Effector memory CD8-positive, alpha-beta T cell (primary cell): ENCODE measurements around the gene DOK3.

Experiments used
- ATAC-seq: fragments of 150-1000 bp; cut with Tn5 transposase; replicated peaks from 2 replicates; pipeline ENCODE4 v1.10.0; 2021; ENCODE audit warnings: mild to moderate bottlenecking, moderate library complexity
- DNase-seq, 3 experiments: peaks; one replicate each; pipeline ENCODE4 v3.0.0; 2021
- H3K27ac Mint-ChIP-seq, 2 donors: one replicate each; pipeline ENCODE4 v1.8.0; 2022; ENCODE audit warnings: mild to moderate bottlenecking in 2 of 2, mixed read lengths in 2 of 2, moderate library complexity in 2 of 2
- H3K27me3 Mint-ChIP-seq, 2 donors: one replicate each; pipeline ENCODE4 v1.8.0; 2022; ENCODE audit warnings: mixed read lengths in 2 of 2
- H3K36me3 Mint-ChIP-seq: one replicate; pipeline ENCODE4 v1.8.0; 2022; ENCODE audit warnings: mild to moderate bottlenecking, moderate library complexity, mixed read lengths; ENCODE audit not compliant: insufficient read depth
- H3K4me1 Mint-ChIP-seq, 2 donors: one replicate each; pipeline ENCODE4 v1.8.0; 2022; ENCODE audit warnings: low read depth in 2 of 2, mixed read lengths in 2 of 2
- H3K4me3 Mint-ChIP-seq, 2 donors: one replicate each; pipeline ENCODE4 v1.8.0; 2022; ENCODE audit warnings: mild to moderate bottlenecking in 2 of 2, mixed read lengths in 2 of 2, moderate library complexity in 2 of 2
- H3K9me3 Mint-ChIP-seq, 2 donors: one replicate each; pipeline ENCODE4 v1.8.0; 2022; ENCODE audit warnings: mixed read lengths in 2 of 2

DOK3 gene

DNA sequence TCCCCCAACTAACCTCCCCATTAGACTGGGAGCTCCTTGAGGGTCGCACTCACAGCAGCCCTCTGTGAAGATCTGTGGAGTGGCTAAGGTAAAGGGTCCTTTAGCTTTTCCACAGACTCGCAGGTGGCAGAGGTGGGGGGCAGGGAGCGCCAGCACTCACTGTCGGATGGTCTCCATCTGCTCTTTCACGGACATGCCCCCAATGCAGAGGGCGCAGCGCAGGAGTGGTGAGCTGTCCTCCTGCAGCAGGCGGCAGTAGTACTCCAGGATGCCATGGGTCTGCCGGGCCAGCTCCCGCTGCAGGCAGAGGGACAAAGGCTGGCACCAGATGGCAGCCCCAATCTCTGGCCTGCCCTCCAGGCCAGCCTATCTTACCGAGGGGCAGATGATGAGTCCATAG is 4.9 kb upstream of the DOK3 start:
- DNase-seq, result no peak
- Mint-ChIP-seq H3K27ac (no peak overlapping the region), H3K9me3 (no peaks in the 10 kb centered on the region), H3K4me3 (no peak overlapping the region), H3K36me3 (peaks cover 37% of the 10 kb centered on the region), H3K4me1 (peaks cover 32 to 40% of the 10 kb centered on the region in 2 donors), H3K27me3 (no peaks in the 10 kb centered on the region)
- ATAC-seq, result no peak

DNA sequence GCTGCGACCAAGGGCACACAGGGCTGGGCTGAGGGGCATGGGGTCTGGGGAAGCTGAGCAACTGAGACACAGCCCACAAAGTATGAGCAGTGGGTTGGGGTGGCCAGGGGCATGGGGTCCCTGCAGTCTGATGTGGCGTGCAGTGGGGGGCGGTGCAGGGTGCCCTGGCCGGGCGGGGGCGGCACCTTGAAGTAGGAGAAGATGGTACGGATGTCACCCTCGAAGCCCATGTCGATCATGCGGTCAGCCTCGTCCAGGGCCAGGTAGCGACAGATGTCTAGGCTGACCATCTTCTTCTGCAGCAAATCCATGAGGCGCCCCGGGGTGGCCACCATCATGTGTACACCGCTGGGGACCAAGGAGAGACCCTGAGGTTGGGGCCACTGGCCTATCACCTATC is 3.9 kb upstream of the DOK3 start:
- Mint-ChIP-seq H3K27ac (no peak overlapping the region), H3K36me3 (peaks cover 35% of the 10 kb centered on the region), H3K4me3 (no peak overlapping the region), H3K9me3 (no peaks in the 10 kb centered on the region), H3K27me3 (no peaks in the 10 kb centered on the region), H3K4me1 (peaks cover 32 to 33% of the 10 kb centered on the region in 2 donors)
- no peak for DNase-seq
- ATAC-seq, result no peak

DNA sequence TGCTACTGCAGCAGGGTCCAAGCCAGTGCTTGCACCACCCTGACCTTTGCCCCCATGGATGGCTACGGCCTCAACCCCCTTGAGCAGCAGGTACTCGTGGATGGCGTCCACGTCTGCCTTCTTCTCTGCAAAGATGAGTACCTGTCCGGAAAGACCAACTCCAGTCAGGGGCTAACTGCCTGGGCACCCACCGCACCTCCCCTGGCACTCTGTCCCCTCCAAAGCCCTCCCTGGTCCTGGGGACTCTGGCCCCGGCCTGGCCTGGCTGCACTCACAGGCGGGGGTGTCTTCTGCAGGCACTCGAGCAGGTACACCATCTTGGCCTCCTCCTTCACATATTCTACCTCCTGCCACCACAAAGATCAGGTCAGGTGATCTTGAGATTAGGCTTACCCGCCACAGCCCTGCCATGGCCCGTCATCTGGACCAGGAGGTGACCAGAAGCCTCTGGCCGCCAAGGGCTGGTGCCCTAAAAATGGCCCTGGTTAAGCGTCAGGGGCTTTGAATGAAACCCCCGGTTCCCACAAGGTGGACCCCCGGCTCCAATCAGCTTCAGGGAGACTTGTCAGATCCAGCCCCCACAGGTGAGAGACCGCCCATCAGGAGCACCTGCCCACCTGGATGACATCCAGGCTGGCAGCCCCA is 3.2 kb upstream of the DOK3 start:
- H3K4me3 Mint-ChIP-seq, result no peak overlapping the region
- no peak for DNase-seq
- peaks cover 32 to 33% of the 10 kb centered on the region in 2 donors for H3K4me1 Mint-ChIP-seq
- no peaks in the 10 kb centered on the region for H3K9me3 Mint-ChIP-seq
- H3K27ac Mint-ChIP-seq, result no peak overlapping the region
- peaks cover 35% of the 10 kb centered on the region for H3K36me3 Mint-ChIP-seq
- no peak for ATAC-seq
- H3K27me3 Mint-ChIP-seq, result no peaks in the 10 kb centered on the region

DNA sequence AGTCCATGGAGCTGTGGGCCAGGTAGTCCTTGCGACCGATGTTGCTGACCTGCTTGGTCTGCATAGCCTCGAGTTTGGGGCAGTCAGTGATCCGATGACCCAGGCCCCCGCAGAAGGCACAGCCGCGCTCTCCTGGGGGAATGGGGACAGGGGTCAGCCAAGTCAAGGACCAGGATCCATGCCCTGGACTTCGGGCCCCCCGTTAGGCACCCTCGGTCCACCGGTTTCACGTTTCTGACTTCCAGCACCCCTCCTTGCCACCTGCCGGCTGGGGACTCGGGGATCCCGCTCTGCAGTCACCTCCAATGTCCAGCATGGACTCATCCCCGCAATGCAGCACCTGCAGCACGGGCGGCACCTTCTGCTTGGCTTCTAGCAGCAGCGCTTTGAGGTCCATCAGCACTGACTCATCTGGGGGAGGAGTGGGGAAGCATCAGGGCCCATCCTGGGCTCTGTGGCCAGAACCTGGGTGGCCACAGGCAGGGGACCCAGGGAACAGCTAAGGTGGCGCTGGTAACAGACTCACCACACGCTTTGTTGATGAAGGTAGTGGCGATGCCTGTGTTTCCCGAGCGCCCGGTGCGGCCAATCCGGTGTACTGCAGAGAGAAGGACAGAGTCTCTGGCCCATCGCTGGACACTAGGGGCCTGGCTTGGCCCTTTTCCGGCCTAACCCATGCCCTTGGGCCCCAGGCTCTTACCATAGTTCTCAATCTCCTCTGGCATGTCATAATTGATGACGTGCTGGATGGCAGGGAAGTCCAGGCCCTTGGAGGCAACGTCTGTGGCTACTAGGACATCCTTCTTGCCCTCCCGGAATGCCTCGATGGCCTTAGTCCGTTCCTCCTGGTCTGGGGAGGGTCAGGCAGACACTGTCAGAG is 2.4 kb upstream of the DOK3 start:
- Mint-ChIP-seq H3K36me3 (peaks cover 34% of the 10 kb centered on the region), H3K4me3 (no peak overlapping the region), H3K27me3 (no peaks in the 10 kb centered on the region), H3K9me3 (no peaks in the 10 kb centered on the region), H3K27ac (no peak overlapping the region), H3K4me1 (peaks cover 27 to 28% of the 10 kb centered on the region in 2 donors)
- DNase-seq (no peak), ATAC-seq (no peak)

DNA sequence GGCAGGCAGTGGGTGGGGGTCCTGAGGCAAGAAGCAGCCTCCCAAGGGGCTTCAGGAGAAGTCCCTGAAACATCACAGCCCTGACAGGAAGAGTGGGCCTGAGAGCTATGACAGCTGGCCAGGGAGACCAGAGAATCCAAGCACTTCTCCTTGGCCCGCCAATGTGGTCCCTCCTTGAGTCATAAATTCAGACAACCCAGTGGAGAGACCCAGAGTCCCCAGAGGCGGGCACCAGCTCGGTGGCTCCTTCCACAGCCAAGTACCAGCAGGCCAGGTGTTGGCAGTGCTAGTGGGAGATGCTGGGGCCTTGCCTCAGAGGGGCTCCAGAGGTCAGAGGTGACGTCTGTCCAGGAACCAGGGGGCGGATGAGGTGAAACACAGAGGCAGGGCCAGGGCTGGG is 1.6 kb upstream of the DOK3 start:
- no peaks in the 10 kb centered on the region for H3K9me3 Mint-ChIP-seq
- ATAC-seq (no peak), DNase-seq (no peak)
- peaks cover 30% of the 10 kb centered on the region for H3K36me3 Mint-ChIP-seq
- H3K4me3 Mint-ChIP-seq, result no peak overlapping the region
- H3K27me3 Mint-ChIP-seq, result no peaks in the 10 kb centered on the region
- H3K27ac Mint-ChIP-seq, result no peak overlapping the region
- H3K4me1 Mint-ChIP-seq, result peaks cover 20 to 21% of the 10 kb centered on the region in 2 donors

DNA sequence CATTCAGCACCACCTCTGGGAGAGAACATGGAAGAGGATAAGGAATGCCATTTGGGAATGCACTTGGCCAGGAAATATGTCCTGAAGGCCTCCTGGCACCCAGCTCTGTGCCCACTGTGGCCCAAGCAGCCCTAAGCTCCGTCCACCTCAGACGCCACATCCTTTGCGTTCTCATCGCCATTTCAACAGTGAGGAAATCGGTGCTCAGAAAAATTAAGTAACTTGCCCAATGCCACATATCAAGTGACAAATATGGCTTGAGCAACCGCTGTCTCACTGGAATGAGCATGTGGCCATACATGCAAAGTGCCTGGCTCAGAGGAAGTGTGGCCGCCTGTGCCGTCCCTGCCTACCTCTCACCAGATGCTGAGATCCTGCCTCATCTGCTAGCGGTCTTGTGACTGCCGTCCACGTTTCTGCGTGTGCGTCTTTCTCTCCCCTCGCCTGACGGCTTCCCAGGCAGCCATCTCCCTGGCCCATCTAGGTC is 984 bp upstream of the DOK3 start:
- DNase-seq (no peak), ATAC-seq (peak; percentile 58)
- H3K36me3 Mint-ChIP-seq, result peaks cover 28% of the 10 kb centered on the region
- no peak overlapping the region for H3K27ac Mint-ChIP-seq
- H3K4me3 Mint-ChIP-seq, result no peak overlapping the region
- no peaks in the 10 kb centered on the region for H3K27me3 Mint-ChIP-seq
- no peaks in the 10 kb centered on the region for H3K9me3 Mint-ChIP-seq
- H3K4me1 Mint-ChIP-seq, result peaks cover 14 to 15% of the 10 kb centered on the region in 2 donors

DNA sequence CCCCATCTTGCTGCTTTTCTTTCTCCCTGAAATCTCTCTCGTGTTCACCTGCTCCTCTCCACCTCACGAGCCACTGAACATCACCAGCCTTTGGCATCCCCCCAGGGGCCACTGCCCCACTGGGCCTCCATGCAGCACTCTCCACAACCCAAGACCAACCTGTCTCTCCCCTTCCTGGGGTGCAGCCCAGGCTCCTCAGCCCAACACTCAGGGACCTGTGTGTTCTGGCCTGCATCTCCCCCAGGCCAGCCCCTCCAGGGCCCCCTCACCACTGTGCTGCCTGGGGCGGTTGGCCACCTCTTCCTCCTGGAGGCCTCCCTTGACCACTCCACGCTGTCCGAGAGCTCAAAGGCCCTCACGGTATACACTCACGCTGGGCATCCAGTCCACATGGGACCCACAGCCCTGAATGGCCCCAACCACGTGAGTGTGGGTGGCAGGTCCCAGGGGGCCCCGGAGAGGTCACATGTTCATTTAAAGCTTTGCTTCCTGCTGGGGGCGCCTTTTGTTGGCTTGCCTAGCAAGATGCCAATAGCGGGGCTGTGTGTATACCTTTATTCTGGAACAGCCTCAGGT is 453 bp upstream of the DOK3 start:
- ATAC-seq, result no peak

DNA sequence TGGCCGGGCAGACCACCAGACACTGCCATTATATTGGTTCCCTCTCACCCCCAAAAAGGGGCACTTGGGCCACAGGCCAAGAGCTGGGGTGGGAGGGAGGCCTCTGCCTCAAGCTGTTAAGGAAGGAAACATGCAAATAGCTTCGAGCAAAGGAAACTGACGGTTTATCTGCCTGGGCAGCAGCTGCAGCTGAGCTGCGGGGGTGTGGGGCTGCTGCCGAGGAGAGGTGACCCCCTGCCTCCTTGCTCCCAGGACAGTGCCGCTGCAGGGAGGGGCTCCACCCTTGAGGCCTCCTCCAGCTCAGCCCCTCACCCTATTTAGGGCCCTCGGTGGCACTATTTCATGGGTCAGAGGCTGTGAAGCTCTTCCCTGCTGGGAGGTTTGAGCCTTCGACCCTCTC is 789 bp downstream of the DOK3 start:
- H3K9me3 Mint-ChIP-seq, result no peaks in the 10 kb centered on the region
- peak overlapping the region; percentile 80 for H3K27ac Mint-ChIP-seq
- H3K4me1 Mint-ChIP-seq, result peaks cover 3% of the 10 kb centered on the region in 2 donors
- ATAC-seq, result no peak
- H3K4me3 Mint-ChIP-seq, result no peak overlapping the region
- DNase-seq, result no peak
- no peaks in the 10 kb centered on the region for H3K27me3 Mint-ChIP-seq
- H3K36me3 Mint-ChIP-seq, result peaks cover 20% of the 10 kb centered on the region

More for the DNA sequence above, 453 bp upstream of the DOK3 start:
- Mint-ChIP-seq H3K9me3 (no peaks in the 10 kb centered on the region), H3K27ac (no peak overlapping the region), H3K36me3 (peaks cover 28% of the 10 kb centered on the region), H3K4me3 (peak overlapping the region in 1 of 2 donors; percentile 25), H3K4me1 (peaks cover 10% of the 10 kb centered on the region in 2 donors), H3K27me3 (no peaks in the 10 kb centered on the region)
- DNase-seq, result no peak

DNA sequence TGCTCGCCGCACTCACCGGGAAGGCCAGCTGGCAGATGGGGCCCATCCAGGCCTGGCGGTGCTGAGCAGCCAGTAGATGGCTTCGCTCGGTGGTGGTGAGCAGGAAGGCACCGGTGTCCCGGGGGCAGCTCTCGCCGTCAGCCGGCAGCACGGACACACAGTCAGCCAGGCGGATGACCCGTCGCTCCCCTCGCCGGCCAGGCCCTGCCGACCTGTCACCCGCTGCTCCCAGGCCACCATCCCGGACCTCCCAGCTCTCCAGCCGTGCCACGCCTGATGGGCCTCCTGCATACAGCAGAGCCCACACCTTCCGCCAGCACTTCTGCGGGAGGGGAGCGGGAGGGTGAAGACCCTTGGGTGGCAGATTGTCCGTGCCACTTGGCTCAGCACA is 1.4 kb downstream of the DOK3 start:
- H3K27ac Mint-ChIP-seq, result no peak overlapping the region
- peaks cover 0 to 3% of the 10 kb centered on the region in 2 donors for H3K4me1 Mint-ChIP-seq
- ATAC-seq, result no peak
- H3K9me3 Mint-ChIP-seq, result no peaks in the 10 kb centered on the region
- H3K4me3 Mint-ChIP-seq, result peak overlapping the region in 1 of 2 donors; percentile 7
- H3K27me3 Mint-ChIP-seq, result no peaks in the 10 kb centered on the region
- H3K36me3 Mint-ChIP-seq, result peaks cover 17% of the 10 kb centered on the region
- DNase-seq, result no peak

DNA sequence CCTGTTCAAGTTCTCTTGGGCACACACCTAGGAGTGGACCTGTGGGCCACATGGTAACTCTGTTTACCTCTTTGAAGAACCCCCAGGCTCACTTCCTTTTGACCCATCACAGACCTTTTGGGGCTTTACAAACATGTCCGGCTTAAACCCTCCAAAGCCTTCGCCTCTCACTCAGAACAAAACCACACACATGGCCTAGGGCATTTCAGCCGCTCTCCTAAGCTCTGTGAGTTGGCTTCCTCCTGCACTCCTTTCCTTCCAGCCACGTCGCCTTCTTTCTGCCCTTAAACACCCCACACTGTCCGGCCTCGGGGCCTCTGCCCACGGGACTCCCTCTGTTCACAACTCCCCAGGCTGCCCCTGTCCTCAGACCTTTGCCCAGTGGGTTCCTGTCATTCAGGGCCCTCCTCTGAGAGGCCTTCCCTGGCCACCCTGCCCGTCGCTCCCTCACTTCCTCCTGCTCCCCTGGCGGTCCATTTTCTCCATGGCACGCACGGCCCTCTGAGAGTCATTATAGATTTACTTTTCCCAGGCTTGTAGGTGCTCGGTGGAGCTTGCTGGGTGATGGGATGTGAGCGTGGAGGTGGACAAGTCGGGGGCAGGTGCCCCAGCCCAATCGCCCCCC is 1.9 kb downstream of the DOK3 start:
- no peak for DNase-seq
- no peak overlapping the region for H3K27ac Mint-ChIP-seq
- no peak for ATAC-seq
- no peaks in the 10 kb centered on the region for H3K9me3 Mint-ChIP-seq
- peak overlapping the region in 1 of 2 donors; percentile 7 for H3K4me3 Mint-ChIP-seq
- H3K27me3 Mint-ChIP-seq, result no peaks in the 10 kb centered on the region
- peaks cover 17% of the 10 kb centered on the region for H3K36me3 Mint-ChIP-seq
- peaks cover 0 to 2% of the 10 kb centered on the region in 2 donors for H3K4me1 Mint-ChIP-seq

DNA sequence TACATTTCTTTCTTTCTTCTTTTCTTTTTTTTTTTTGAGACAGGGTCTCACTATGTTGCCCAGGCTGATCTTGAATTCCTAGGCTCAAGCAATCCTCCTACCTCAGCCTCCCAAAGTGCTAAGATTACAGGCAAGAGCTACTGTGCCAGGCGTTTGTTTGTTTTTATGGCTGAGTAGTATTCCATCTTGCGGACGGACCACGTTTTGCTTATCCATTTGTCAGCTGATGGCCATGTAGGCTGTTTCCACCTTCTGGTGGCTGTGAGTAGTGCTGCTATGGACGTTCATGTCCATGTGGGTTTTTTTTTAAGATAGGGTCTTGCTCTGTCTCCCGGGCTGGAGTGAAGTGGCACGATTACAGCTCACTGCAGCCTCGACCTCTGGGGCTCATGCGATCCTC is 2.5 kb downstream of the DOK3 start:
- H3K36me3 Mint-ChIP-seq, result peaks cover 17% of the 10 kb centered on the region
- H3K4me1 Mint-ChIP-seq, result peaks cover 0 to 3% of the 10 kb centered on the region in 2 donors
- no peak for ATAC-seq
- no peak overlapping the region for H3K4me3 Mint-ChIP-seq
- no peaks in the 10 kb centered on the region for H3K27me3 Mint-ChIP-seq
- no peaks in the 10 kb centered on the region for H3K9me3 Mint-ChIP-seq
- no peak overlapping the region for H3K27ac Mint-ChIP-seq
- no peak for DNase-seq

DNA sequence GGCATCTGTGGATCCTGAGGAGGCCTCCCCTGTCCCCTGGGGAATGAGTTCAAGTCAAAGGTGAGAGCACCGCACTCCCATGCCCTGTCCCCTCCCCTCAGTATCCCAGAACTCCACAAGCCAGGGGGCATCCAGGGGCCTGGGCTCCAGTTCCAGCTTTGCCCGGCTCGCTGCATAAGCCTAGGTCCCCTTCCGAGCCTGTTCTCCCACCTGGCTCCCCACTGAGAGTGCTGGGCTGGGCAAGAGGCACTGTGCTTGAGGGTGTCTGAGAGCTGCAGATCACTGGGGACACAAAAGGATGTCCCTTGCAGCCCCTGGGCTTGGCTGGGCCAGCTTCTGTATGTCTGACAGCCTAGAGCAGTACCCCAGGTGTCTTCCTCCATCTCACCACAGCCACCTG is 4.6 kb downstream of the DOK3 start:
- H3K4me1 Mint-ChIP-seq, result peaks cover 4 to 7% of the 10 kb centered on the region in 2 donors

More for the DNA sequence above, 4.6 kb downstream of the DOK3 start:
- H3K27ac Mint-ChIP-seq, result no peak overlapping the region
- H3K9me3 Mint-ChIP-seq, result no peaks in the 10 kb centered on the region
- no peaks in the 10 kb centered on the region for H3K27me3 Mint-ChIP-seq
- ATAC-seq, result no peak
- no peak for DNase-seq
- no peak overlapping the region for H3K4me3 Mint-ChIP-seq
- H3K36me3 Mint-ChIP-seq, result peaks cover 4% of the 10 kb centered on the region
